Epithelial cell of proximal tubule (primary cell): ENCODE results near the gene DAAM1. TPM values are rescaled to one million over a fixed set of nuclear protein-coding genes. Genes with fewer than 3 reads are reported as not detected.

ENCODE experiments used
- DNase-seq: peaks from one replicate; pipeline ENCODE4 v3.0.0-alpha.2; 2011; ENCODE audit warnings: low read depth
- H3K4me3 ChIP-seq: 2 replicates; pipeline ENCODE4 v1.5.1; 2011; ENCODE audit warnings: low read depth, mild to moderate bottlenecking, low read length
- total RNA-seq: library from RNA; depleted of rRNA; stranded (reverse); fragments of >200 nt; gene quantifications from 2 replicates; pipeline ENCODE4 v1.2.3, GENCODE V29; 2015
- TF ChIP-seq, protein P1 (sequence below): conservative IDR thresholded peaks from 2 replicates; pipeline ENCODE4 v1.5.1; 2012; ENCODE audit warnings: low read depth, mild to moderate bottlenecking, low read length

The DAAM1 gene
- total RNA-seq, 1 donor from 2014 or later, result 17.5 TPM

DNA sequence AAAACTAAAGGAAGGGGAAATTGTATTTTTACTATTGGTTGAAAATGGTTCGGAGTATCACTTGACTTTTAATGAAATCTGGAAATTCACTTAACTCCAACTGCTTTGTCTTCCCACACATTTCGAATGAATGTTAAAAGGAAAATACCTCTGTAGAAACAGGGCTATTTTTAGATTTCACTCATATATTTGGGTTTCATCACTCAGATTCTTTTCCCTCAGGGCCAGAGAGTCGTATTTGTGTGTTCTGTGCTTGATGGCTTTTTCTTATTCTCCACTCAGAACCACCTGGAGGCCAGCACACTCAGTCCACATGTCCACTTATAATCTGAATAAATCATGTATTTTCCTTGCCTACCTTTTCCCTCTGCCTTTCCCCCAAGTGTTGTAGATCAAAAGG, 40.0 kb downstream of the DAAM1 start:
- no peak for DNase-seq
- H3K4me3 ChIP-seq, result no peak overlapping the region
- TF ChIP-seq, protein P1, sequence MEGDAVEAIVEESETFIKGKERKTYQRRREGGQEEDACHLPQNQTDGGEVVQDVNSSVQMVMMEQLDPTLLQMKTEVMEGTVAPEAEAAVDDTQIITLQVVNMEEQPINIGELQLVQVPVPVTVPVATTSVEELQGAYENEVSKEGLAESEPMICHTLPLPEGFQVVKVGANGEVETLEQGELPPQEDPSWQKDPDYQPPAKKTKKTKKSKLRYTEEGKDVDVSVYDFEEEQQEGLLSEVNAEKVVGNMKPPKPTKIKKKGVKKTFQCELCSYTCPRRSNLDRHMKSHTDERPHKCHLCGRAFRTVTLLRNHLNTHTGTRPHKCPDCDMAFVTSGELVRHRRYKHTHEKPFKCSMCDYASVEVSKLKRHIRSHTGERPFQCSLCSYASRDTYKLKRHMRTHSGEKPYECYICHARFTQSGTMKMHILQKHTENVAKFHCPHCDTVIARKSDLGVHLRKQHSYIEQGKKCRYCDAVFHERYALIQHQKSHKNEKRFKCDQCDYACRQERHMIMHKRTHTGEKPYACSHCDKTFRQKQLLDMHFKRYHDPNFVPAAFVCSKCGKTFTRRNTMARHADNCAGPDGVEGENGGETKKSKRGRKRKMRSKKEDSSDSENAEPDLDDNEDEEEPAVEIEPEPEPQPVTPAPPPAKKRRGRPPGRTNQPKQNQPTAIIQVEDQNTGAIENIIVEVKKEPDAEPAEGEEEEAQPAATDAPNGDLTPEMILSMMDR, result no peak

DNA sequence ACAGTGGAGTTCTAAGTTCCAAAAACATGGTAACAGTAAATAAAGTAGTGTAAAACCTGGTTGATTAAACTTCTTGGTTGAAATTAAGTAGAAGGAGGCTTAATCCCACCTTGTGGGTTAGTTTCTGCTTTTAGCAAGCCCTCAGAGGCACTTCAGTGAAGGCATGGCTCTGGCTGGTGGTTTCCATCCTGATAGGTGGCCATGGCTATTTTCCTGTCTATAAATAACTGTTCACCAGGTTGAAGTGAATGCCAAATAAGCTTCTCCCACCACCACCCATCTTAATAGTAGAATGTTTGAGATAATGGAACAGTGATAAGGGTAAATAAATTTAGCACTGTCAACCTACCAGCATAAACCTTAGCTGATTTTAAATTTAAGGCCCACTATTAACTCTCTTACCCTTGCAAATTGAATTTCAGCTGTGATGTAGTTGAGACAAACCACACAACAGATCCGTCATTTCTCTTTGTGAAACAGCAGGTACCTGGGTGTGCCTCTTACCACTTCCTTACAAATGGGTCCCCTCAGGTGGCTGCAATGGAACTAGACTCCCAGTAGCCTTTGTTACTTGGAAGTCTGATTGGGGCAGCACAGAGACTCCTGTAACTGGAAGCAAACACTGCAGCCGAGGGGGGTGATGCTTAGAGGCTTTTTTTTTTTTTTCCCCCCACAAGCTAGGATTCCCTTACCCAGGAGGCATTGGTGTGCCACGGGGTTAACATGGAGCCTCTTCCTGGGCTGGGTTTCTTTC, 41.4 kb downstream of the DAAM1 start:
- H3K4me3 ChIP-seq, result no peak overlapping the region
- TF ChIP-seq, protein P1, result no peak
- DNase-seq, result no peak

DNA sequence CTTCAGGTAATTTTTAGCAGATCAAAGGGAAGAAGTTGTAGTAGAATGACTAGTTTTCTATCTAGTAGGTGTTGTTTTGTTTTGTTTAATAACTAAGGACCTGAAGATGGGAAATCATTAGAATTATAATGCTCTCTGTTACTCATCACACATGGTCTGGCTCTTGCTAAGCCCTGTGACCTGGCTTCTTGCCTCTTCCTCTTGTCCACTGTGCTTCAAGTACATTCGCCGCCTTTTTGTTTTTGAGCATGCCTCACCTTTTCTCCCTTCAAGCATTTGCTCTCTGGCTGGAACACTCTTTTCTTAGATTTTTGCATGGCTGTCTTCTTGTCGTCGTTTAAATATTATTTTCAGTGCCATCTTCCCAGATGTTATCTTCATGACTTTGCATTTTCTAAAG, 47.7 kb downstream of the DAAM1 start:
- no peak for DNase-seq
- no peak overlapping the region for H3K4me3 ChIP-seq
- TF ChIP-seq, protein P1, result no peak

DNA sequence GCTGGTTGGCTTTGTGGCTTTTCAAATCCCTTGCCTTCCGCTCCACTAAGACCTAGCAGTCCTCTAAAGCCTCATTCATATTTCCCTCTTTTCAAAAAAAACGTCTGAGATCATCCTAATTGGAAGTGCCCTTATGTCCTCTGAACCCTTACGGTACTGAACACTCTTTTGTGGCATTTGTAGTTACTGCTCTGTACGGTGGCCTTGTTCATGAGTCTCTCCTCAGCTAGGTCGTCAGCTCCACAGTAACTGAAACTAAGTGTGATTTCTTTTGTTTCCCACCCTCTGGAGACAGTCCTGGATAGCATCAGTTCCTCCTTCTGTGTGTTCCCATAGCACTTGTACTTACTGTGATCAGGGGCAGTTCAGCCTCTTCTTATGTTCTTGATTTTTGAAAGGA, 49.7 kb downstream of the DAAM1 start:
- TF ChIP-seq, protein P1, result no peak
- H3K4me3 ChIP-seq, result no peak overlapping the region
- DNase-seq, result no peak

DNA sequence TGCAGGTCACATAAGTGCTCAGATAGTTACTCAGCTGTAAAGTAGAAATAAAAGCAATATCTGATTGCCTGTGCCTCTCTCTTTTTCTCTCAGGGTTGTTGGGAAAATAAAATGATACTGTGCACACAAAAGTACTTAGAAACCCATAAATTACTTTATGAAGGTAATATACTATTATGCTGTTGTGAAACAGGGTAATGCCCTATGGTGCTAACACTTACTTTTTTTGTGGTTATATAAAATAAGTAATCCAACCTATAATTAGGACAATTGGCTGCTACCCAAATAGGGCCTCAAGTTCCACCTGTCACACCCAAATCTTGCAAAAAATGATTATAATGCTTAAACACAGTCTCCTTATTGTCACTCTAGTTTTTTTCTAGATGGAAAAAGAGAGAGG, 50.6 kb downstream of the DAAM1 start:
- DNase-seq, result no peak
- H3K4me3 ChIP-seq, result no peak overlapping the region
- TF ChIP-seq, protein P1, result no peak

DNA sequence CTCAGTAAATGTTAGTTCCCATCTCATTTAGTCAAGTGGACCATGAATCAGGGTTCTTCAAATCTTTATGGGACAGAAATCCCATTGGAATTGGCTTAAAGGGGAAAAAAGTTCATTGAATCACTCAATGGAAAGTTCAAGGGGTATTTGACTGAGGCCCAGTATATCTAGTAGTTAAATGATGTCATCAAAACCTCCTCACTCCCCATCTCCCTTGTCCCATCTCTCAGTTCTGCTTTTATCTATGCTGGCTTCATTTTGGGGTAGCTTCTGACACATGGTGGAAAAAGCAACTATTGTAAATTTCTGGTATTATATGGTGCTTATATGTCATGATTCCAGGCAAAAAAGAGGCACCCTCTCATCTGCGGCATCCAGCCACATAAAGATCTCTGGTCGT, 51.9 kb downstream of the DAAM1 start:
- no peak overlapping the region for H3K4me3 ChIP-seq
- DNase-seq, result no peak
- TF ChIP-seq, protein P1, result no peak

DNA sequence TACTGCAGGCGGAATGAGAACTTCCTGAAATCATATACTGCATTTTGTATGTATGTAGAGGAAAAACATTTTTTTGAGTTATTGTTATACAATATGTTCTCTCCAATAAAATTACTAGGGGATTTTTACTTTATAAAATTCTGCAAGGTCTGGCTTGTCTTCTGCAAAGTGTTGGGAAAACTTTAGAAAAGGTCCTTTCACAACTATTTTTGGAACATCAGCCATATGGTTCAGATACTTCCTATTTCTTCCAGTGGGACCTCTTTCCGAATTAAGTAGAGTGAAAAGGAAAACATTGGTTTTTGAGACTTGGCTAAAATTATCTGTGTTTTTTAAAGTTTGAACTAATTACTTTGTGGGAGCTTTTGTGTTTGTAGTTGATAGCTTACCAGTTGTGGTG, 52.7 kb downstream of the DAAM1 start:
- TF ChIP-seq, protein P1, result no peak
- H3K4me3 ChIP-seq, result no peak overlapping the region
- DNase-seq, result no peak
